T-helper 2 cell (primary cell): ENCODE results near the gene IRF5.
A peak's percentile ranks its signal among the peaks of the same experiment; 100 is the strongest.
"Not testable (repeated sequence)": the region's sequence is repeated elsewhere in the genome, so short reads cannot be mapped to it uniquely, and the experiment has no call there.

Experiments
- DNase-seq, 5 experiments: peaks; one replicate each; pipeline versions ENCODE4 v3.0.0 to v3.0.0-alpha.2; 2012 to 2022

Gene IRF5

GRCh38 chr7:128963327-128963757 lies 25.6 kb downstream of the IRF5 start:
- DNase-seq: peak in 1 of 5 experiments; percentile 53

GRCh38 chr7:128968624-128969023 lies 30.9 kb downstream of the IRF5 start:
- no peak for DNase-seq

GRCh38 chr7:128974241-128974934 lies 36.7 kb downstream of the IRF5 start:
- DNase-seq: no peak

- no peak for DNase-seq
Measured at GRCh38 chr7:128982105-128982504, 44.4 kb downstream of the IRF5 start.

- no peak for DNase-seq
Measured at GRCh38 chr7:128985660-128986059, 47.9 kb downstream of the IRF5 start.

GRCh38 chr7:128986609-128987008 lies 48.9 kb downstream of the IRF5 start:
- DNase-seq: no peak

GRCh38 chr7:128988372-128988771 lies 50.6 kb downstream of the IRF5 start:
- DNase-seq: no peak

- DNase-seq: no peak
Measured at GRCh38 chr7:128989961-128990360, 52.2 kb downstream of the IRF5 start.

GRCh38 chr7:128993419-128993818 lies 55.7 kb downstream of the IRF5 start:
- DNase-seq: no peak

- DNase-seq: not testable (repeated sequence)
Measured at GRCh38 chr7:128994560-128994959, 56.8 kb downstream of the IRF5 start.

GRCh38 chr7:128997181-128997580 lies 59.5 kb downstream of the IRF5 start:
- DNase-seq: no peak
